Tibial nerve (tissue), 4 donors: ENCODE measurements around the gene PTPRA. TPM values are rescaled to one million over a fixed set of nuclear protein-coding genes. Genes with fewer than 3 reads are reported as not detected.

Source experiments
- DNase-seq, 2 donors: peaks; one replicate each; pipeline ENCODE4 v3.0.0-alpha.2; 2019; ENCODE audit warnings: low spot score in 2 of 2
- H3K27ac ChIP-seq, 4 donors: fragments of 200-600 bp; sonication (generic) in 3 of 4; one replicate each; pipeline ENCODE4 v1.5.1; 2017 to 2019; ENCODE audit warnings: mild to moderate bottlenecking in 1 of 4
- H3K27me3 ChIP-seq, 2 donors: fragments of 200-600 bp; sonication (generic) in 1 of 2; one replicate each; pipeline versions ENCODE4 v1.5.1 to v1.6.0; 2017 to 2019
- H3K36me3 ChIP-seq, 3 donors: fragments of 200-600 bp; sonication (generic); one replicate each; pipeline ENCODE4 v1.5.1; 2018 to 2019
- H3K4me1 ChIP-seq, 4 donors: fragments of 200-600 bp; sonication (generic) in 3 of 4; one replicate each; pipeline ENCODE4 v1.5.1; 2017 to 2019
- H3K4me3 ChIP-seq, 4 donors: fragments of 200-600 bp; sonication (generic) in 3 of 4; one replicate each; pipeline ENCODE4 v1.5.1; 2017 to 2019; ENCODE audit warnings: mild to moderate bottlenecking in 1 of 4, moderate library complexity in 1 of 4
- H3K9me3 ChIP-seq, 4 donors: fragments of 200-600 bp; sonication (generic) in 3 of 4; one replicate each; pipeline ENCODE4 v1.5.1; 2017 to 2019
- CTCF ChIP-seq, 5 experiments: fragments of 200-600 bp in 3 of 5; fragments of 450-650 bp in 2 of 5; sonication (generic) in 3 of 5; IDR thresholded peaks; one replicate each; pipeline ENCODE4 v1.5.1; 2016 to 2019; ENCODE audit warnings: antibody characterized with exemption in 5 of 5, mild to moderate bottlenecking in 3 of 5, moderate library complexity in 2 of 5
- EP300 ChIP-seq, 2 donors: sonication (generic); formaldehyde crosslinking; IDR thresholded peaks; one replicate each; pipeline ENCODE4 v1.6.1; 2017; ENCODE audit warnings: antibody characterized with exemption in 2 of 2, mild to moderate bottlenecking in 1 of 2
- POLR2A ChIP-seq, 2 donors: fragments of 450-650 bp; IDR thresholded peaks; one replicate each; pipeline ENCODE4 v1.6.1; 2017; ENCODE audit warnings: antibody characterized with exemption in 2 of 2, mild to moderate bottlenecking in 2 of 2, moderate library complexity in 2 of 2
- whole genome bisulfite sequencing, 2 donors: methylation state at CpG; one replicate each; pipeline ENCODE4 v1.1.5; 2018; 5-methylcytosine and 5-hydroxymethylcytosine counted together
- total RNA-seq, 4 donors: library from RNA; depleted of rRNA; stranded (reverse); fragments of >200 nt; gene quantifications; one replicate each; pipeline ENCODE4 v1.1.0, GENCODE V29; 2016

Gene PTPRA
- total RNA-seq, 4 donors from 2014 or later: 46.3 to 119 (median 67.4) TPM

GRCh38 chr20:3039426-3039825 is 166.1 kb downstream of the PTPRA start:
- Histone ChIP-seq H3K27me3 (no peaks in the 10 kb centered on the region), H3K4me1 (peaks cover 0 to 25% (median 13%) of the 10 kb centered on the region in 4 donors), H3K9me3 (no peaks in the 10 kb centered on the region), H3K36me3 (peaks cover 0 to 64% (median 0%) of the 10 kb centered on the region in 3 donors), H3K27ac (no peak overlapping the region), H3K4me3 (no peak overlapping the region)
- no peak for DNase-seq
- TF ChIP-seq CTCF (IDR thresholded peaks at IDR 0.05) (no peak), EP300 (IDR thresholded peaks at IDR 0.05) (no peak), POLR2A (IDR thresholded peaks at IDR 0.05) (no peak)
- WGBS, 2 donors: 91 to 94% methylated on average over 4 of the region's 4 CpGs

GRCh38 chr20:3040086-3040485 is 166.8 kb downstream of the PTPRA start:
- WGBS, 2 donors: 91 to 94% methylated on average over 8 of the region's 8 CpGs
- Histone ChIP-seq H3K36me3 (peaks cover 0 to 57% (median 0%) of the 10 kb centered on the region in 3 donors), H3K27ac (no peak overlapping the region), H3K4me1 (peaks cover 0 to 31% (median 13%) of the 10 kb centered on the region in 4 donors), H3K27me3 (no peaks in the 10 kb centered on the region), H3K4me3 (no peak overlapping the region), H3K9me3 (no peaks in the 10 kb centered on the region)
- TF ChIP-seq EP300 (IDR thresholded peaks at IDR 0.05) (no peak), POLR2A (IDR thresholded peaks at IDR 0.05) (no peak), CTCF (IDR thresholded peaks at IDR 0.05) (no peak)
- DNase-seq: no peak

GRCh38 chr20:3041854-3042409 is 168.7 kb downstream of the PTPRA start:
- H3K27ac ChIP-seq: peak overlapping the region; percentile 66 to 97 (median 72)
- no peak overlapping the region for H3K4me3 ChIP-seq
- TF ChIP-seq POLR2A (IDR thresholded peaks at IDR 0.05) (no peak), EP300 (IDR thresholded peaks at IDR 0.05) (no peak), CTCF (IDR thresholded peaks at IDR 0.05) (no peak)
- H3K9me3 ChIP-seq: no peaks in the 10 kb centered on the region
- H3K4me1 ChIP-seq: peaks cover 0 to 40% (median 19%) of the 10 kb centered on the region in 4 donors
- DNase-seq: no peak
- H3K27me3 ChIP-seq: no peaks in the 10 kb centered on the region
- WGBS, 2 donors: 36 to 43% methylated on average over 10 of the region's 10 CpGs
- H3K36me3 ChIP-seq: peaks cover 0 to 39% (median 0%) of the 10 kb centered on the region in 3 donors

- WGBS, 2 donors: 48 to 59% methylated on average over 5 of the region's 5 CpGs
- TF ChIP-seq CTCF (IDR thresholded peaks at IDR 0.05): no peak
- TF ChIP-seq EP300 (IDR thresholded peaks at IDR 0.05): peak; percentile 16 to 40
- TF ChIP-seq POLR2A (IDR thresholded peaks at IDR 0.05): no peak
- Histone ChIP-seq H3K9me3 (no peaks in the 10 kb centered on the region), H3K27me3 (no peaks in the 10 kb centered on the region), H3K36me3 (peaks cover 0 to 35% (median 0%) of the 10 kb centered on the region in 3 donors), H3K4me3 (no peak overlapping the region), H3K4me1 (peaks cover 0 to 47% (median 26%) of the 10 kb centered on the region in 4 donors), H3K27ac (peak overlapping the region; percentile 66 to 97 (median 72))
- DNase-seq: peak; percentile 20 to 37
Measured at GRCh38 chr20:3042625-3043024, 169.3 kb downstream of the PTPRA start.

GRCh38 chr20:3043322-3043721 is 170.0 kb downstream of the PTPRA start, which contains the start of gene GNRH2:
Gene GNRH2, plus strand, starts transcription at chr20:3043622. Its CDS starts 793 bp downstream, at chr20:3044415.
- H3K4me3 ChIP-seq: no peak within 1 kb of the TSS
- peaks cover 0 to 35% (median 2%) of the 10 kb centered on the region in 3 donors for H3K36me3 ChIP-seq
- no peak for DNase-seq
- H3K4me1 ChIP-seq: peaks cover 0 to 52% (median 26%) of the 10 kb centered on the region in 4 donors
- TF ChIP-seq CTCF (IDR thresholded peaks at IDR 0.05) (no peak), EP300 (IDR thresholded peaks at IDR 0.05) (no peak), POLR2A (IDR thresholded peaks at IDR 0.05) (no peak)
- H3K27me3 ChIP-seq: no peaks in the 10 kb centered on the region
- H3K27ac ChIP-seq: peak within 1 kb of the TSS; percentile 66 to 97 (median 81)
- WGBS, 2 donors: 83% methylated on average over 1 to 3 of the region's 3 CpGs
- no peaks in the 10 kb centered on the region for H3K9me3 ChIP-seq
